GM19463 (cell line): Measurements from ENCODE around the gene SEMA4A.
"Not testable (repeated sequence)": the region's sequence is repeated elsewhere in the genome, so short reads cannot be mapped to it uniquely, and the experiment has no call there.

Experiments
- ATAC-seq: cut with Tn5 transposase; IDR thresholded peaks from one replicate; pipeline ENCODE4 v1.9.1; 2021; ENCODE audit warnings: mild to moderate bottlenecking, moderate library complexity; ENCODE audit not compliant: unreplicated experiment

Gene SEMA4A

DNA sequence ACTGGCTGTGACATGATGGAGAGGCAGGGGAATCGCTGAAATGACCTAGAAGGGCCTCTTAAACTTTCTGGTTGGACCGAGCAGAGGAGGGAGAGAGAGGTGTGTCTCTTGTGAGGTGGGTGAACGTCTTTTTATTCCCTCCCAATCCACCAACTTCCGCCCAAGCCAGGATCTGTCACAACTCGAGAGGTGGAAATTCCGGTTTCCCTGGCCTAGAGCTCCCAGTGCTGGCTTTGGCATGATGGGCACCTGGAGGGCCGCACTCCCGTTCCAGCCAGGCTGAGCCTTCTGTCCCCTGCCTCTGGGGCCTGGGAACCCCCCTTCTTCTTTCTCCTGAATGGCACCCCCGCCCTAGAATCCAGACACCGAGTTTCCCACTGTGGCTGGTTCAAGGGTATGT is at the start of gene SEMA4A:
TSS of gene SEMA4A (plus strand) at position 224 of the 400 bp plus-strand sequence. CDS start 994 bp downstream, outside the sequence.
- ATAC-seq, result no peak

DNA sequence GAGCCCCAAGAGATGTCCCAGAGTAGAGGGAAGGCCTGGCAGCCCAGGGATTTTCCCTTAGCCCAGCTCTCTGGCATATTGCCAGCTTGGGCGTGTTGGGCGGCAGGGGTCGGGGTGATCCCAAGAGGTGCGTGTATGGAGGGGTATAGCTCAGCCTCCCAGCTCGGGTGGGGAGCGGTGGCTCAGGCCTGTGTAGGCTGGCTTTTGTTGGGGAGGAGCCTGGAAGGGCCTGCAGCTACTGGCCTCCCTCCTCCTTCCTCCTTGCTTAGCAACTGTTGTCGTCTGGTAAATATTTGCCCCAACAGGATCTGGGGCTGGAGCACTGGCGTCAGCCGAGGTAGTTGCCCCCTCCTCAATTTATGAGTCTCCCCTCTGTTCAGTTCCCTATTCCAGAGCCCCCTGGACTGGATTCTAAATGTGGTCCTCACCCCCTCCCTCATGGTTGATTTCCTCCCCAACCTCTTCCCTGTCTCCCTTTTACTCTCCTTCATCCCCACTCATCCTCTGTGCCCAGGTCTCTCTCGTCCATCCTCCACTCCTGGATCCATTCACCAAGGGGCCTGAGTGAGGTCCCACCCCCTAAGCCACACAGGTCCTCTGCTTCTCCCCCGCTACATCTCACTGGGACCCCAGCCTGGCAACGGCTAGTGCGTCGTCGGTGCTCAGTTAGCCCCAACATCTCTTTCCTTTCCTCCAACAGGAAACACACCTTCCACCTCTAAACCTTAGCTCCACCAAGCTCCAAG is 49.1 kb upstream of the SEMA4A start:
- no peak for ATAC-seq

DNA sequence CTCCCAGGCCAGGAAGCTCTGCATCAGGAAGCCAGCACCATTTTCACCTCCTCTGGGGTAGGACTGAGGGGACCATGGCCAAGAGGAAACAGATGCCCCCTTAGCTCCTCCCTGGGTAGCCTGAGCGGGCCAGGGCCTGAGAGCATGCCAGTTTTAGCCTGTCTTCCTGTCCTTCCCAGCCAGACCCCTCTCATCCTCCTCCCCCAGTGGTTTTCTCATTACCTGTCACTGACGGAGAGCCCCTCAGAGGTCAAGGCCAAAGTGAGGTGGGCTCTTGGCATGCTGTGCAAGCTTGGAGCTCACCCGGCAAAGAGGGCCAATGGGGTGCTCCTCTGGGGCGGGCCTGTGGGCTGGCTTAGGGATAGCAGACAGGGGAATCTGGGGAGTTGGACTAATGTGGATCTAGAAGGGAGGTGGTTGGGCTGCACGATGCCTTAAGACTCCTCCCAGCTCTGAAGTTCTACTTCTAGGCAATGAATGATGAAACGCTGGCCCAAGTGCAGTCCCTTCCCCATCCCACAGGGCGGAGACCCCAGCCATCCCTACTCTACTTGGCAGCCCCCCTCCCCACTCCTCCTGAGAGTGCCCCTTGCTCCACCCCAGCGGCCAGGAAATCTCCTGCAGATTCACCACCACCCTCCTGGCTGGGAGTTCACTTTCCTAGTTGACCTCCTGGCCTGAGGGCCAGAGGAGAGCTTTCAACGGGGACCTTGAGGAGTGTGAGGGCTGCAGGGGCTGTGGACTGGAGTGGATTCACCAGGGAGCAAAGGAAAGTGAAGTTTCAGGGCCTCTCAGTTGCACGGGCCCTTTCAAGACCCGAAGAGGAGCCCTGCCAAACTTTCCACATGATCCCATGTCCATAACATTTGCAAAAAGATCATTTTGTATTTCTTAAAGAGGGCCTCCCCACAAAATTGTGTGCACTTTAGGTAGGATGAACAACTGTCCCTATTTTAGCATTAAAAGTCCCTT is 48.2 kb upstream of the SEMA4A start:
- ATAC-seq, result no peak

DNA sequence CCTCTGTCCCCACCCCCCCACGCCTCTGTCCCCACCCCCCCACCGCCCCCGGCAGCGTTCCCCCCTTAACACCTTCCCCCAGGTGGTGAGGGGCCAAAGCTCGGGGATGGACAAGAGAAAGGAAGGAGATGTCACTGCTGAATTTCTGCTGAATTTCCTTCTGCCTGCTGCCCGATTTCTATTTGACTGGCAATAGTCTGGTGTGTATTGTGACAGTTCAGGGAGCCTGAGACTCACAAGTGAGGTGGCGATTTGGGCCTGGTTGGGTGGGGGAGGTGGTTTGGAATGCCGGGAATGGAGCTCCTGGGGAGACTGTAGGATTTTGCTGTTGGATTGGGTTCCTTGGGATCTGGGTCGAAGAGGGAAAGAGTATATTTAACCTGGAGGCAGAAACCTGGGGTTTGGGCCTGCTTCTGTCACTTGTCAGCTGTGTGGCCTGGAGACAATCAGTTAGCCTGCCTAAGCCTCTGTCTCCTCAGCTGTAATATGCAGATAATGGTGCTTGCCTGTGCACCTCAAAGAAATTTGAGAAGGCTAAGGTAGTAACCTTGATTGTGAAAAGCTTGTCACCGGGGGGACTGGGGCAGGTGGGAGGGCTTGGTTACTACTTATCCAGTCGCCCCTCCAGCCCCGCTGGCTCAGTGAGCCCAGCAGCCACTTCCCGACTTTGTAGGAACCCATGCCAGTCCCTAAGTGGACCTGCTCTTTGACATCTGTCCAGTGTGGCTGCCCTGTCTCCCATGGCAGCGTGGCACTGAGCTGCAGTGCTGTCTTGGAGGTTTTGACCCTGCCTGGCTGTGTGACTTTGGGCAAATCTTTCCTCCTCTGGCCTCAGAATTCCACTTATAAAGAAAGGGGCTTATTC is 46.5 kb upstream of the SEMA4A start:
- ATAC-seq, result no peak

GRCh38 chr1:156108057-156108456 is 45.3 kb upstream of the SEMA4A start:
- no peak for ATAC-seq

DNA sequence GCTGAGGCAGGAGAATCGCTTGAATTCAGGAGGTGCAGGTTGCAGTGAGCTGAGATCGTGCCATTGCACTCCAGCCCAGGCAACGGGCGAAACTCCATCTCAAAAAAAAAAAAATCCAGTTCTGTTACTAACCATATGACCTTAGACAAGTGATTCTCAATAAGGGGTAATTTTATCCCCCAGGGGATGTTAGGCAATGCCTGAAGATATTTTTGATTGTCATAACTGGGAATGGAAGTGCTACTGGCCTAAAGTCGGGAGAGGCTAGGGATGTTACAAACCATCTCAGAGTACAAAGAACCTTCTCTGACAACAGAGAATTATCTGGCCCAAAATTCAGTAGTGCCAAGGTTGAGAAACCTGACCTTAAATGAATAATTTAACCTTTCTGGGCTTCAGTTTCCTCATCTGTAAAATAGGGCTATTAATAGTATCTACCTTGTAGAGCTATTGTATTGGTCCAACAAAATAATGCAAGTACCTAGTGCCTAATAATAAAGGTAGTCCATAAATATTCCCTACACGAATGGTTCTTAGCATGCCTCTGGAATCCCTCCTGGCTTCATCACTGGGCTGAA is 44.6 kb upstream of the SEMA4A start:
- ATAC-seq, result no peak

GRCh38 chr1:156110252-156110651 is 43.1 kb upstream of the SEMA4A start:
- no peak for ATAC-seq

DNA sequence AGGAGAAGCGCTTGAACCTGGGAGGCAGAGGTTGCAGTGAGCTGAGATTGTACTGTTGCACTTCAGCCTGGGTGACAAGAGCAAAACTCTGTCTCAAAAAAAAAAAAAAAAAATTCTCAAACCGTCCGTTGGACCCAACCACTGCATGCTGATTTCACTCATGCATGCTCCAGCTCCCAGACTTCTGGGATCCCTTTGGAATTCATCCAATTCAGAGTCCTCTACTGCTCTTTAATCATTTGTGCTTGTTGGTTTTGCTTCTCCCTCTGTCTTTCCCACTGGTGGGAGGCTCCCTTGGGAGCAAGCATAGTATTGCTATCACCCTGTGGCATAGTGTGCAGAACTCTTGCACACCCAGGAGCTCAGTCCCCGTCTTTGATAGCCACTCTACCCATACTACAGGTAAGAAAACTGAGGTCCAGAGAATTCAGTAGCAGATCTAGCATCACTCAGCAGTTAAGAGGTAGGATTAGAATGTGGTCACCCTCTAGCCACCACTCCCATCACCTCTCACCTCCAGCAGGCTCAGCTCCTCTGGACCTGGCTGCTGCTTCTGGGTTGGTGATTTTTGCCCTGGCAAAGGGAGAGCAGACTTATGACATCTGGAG is 41.9 kb upstream of the SEMA4A start:
- ATAC-seq, result no peak

DNA sequence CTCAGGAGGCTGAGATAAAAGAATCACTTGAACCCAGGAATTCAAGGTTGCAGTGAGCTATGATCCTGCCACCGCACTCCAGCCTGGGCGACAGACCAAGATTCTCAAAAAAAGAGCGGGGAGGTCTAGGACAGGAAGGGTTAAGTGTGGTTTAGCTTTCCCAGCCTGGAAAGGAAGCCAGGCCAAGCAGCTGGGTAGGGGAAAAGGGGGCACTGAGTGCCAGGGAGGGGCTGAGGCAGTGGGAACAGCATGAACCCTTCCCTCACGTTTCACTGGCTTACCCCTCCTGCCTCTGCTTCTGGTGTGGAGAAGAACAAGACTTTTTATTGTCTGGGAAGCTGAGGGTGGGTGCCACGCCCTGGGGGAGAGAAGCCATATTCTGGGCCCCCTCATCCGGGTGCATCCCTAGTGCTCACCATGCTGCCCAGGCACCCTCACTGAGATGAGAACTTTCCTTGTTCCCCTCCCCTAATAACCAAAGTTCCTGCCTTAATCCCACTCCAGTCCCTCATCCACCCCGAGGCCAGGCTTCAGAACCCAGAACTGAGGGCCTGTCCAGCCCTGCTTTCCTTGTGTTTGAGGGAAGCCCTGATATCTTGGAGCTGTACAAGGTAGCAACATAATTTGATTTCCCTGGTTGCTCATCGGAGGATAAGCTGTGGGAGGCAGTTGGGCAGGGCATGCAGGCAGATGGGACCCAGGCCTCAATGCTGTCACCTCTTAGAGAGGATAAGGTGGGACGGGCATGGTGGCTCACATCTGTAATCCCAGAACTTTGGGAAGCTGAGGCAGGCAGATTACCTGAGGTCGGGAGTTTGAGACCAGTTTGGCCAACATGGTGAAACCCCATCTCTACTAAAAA is 40.9 kb upstream of the SEMA4A start:
- ATAC-seq, result no peak

- no peak for ATAC-seq
Measured at GRCh38 chr1:156113282-156113950, 40.0 kb upstream of the SEMA4A start.

DNA sequence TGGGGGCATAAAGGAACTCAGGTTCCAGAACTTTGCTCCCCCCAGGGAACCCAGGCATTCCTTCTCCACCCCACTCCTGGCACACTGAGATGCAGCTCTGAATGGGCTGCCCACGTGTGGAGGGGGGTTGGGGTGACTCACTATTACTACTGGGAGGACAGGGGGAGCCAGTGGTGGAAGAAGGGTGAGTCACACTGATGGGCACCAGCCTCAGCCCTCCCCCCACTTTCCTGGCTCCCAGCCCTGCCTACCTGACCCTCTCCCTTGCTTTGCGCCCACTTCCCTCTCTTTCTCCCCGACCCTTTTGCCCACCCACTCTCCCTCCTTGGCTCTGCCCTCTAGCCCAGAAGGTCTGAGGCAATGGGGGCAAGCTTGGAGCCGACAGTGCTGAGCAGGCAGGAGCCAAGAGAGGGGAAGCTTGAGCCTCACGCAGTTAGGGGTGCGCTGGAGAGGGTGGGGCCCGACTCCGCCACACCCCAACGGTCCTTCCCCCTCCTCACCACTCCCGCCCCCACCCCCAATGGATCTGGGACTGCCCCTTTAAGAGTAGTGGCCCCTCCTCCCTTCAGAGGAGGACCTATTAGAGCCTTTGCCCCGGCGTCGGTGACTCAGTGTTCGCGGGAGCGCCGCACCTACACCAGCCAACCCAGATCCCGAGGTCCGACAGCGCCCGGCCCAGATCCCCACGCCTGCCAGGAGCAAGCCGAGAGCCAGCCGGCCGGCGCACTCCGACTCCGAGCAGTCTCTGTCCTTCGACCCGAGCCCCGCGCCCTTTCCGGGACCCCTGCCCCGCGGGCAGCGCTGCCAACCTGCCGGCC is 39.1 kb upstream of the SEMA4A start, which contains the start of gene LMNA:
TSS of gene LMNA (plus strand) at position 611 of the 818 bp plus-strand sequence. CDS start 208 bp downstream, outside the sequence.
- ATAC-seq, result peak; percentile 74

- no peak for ATAC-seq
Measured at GRCh38 chr1:156114919-156115513, 38.4 kb upstream of the SEMA4A start.

DNA sequence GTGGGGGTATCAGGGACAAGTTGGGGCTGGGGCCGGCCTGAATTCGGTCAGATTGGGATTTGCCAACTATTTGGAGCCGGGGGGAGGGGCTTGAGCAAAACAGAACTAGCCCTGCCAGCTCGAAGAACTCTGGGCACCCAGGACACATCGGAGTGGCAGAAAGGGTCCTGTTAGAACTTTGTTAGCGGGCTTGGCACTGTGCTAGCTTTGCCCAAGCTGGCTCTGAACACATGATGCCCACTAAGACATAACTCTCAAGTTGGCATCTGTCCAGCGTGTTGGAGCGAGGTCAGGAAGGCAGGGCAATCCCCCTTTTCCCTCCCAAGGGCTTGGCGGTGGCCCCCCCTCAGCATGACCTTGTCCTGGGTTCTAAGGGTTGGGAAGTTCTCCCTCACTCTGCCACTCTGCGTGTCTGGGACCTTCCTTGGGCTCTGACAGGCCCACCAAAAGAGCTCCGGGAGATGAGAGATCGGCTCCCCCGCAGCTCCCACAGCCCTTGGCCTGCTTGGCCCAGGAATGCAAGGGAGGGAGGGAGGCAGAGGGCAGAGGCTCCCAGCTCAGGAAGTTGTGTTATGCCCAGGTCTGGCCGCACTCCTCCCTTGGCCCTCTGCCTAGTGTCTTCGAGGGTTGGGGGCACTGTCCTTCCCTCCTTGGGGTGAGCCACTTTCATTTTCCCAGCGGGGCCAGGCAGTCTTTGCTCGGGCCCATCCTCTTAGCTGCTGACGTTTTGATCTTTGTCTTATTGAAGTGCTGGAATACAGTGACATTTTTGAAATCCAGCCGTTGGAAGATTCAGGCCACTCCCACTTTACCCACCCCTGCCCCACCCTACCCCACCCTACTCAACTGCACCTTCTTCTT is 37.6 kb upstream of the SEMA4A start:
- no peak for ATAC-seq

- ATAC-seq, result not testable (repeated sequence)
Measured at GRCh38 chr1:156116731-156117130, 36.7 kb upstream of the SEMA4A start.

GRCh38 chr1:156117414-156118176 is 35.8 kb upstream of the SEMA4A start:
- ATAC-seq, result no peak
